HG02798 (cell line): ENCODE data around the gene ENDOD1.

Experiments used
- ATAC-seq: cut with Tn5 transposase; IDR thresholded peaks from one replicate; pipeline ENCODE4 v1.9.1; 2021; ENCODE audit warnings: mild to moderate bottlenecking; ENCODE audit not compliant: unreplicated experiment, poor library complexity

ENDOD1 gene

DNA sequence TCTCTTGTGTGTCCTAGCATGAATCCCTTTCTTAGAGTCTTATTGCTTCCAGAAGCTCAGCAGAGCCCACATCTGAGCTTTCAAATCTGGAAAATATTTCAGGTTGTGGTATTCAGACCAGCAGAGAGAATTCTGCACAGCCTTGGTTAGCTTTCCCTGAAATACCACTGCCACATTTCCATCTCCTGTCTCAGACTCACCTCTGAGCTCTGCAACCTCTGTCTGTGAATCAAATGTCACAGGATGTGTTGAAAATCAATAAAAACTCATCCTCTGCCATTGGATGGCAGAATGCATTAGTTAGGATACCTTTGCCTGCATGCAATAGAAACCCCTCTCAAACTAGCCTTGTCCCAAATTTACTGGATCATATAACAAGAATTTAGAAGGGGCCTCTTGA is 47.7 kb downstream of the ENDOD1 start:
- no peak for ATAC-seq

DNA sequence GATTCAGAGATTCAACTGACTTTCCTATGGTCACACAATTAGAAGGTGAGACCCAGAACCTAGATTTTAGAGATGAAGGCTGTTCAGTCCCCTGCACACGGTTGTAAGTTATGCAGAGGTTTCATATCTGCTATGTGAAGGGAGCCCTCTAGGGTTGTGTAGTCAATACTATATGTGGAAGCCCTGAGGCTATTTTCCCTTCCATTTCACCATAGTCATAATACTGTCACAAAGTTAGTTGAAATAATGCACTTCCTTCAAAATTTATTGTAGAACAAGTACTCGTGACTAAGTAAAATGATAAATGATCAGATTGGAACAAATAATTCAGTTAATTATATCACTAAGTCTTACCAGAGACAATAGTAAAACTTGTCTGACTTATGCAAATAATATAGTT is 48.8 kb downstream of the ENDOD1 start:
- ATAC-seq, result peak; percentile 82

DNA sequence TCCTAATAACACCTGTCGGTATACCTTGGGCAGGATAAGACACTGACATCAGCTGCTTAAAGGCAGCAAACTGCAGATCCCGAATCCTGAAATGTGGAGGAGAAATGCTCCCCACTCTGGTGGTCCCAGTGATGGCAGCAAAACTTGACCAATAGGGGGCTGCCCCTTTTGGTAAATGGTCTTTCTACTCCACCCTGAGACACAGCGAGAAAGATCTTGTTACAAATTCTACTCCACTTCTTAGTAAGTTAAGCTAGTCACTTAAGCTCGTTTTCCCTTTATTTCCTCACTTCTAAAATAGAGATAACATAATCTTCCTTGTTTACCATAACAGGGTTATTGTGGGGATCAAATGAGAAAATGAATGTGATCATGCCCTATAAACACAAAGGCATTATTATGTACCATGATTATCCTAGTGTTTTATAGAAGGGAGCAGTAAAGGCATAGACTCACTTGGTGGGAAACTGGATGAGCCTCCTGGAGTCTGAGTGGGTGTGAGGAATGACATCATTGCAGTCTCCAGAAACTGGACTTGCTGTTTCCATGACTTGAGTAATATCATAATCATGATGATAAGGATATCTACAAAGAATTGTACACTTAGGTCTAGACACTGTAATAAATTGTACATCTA is 50.9 kb downstream of the ENDOD1 start:
- ATAC-seq, result no peak

DNA sequence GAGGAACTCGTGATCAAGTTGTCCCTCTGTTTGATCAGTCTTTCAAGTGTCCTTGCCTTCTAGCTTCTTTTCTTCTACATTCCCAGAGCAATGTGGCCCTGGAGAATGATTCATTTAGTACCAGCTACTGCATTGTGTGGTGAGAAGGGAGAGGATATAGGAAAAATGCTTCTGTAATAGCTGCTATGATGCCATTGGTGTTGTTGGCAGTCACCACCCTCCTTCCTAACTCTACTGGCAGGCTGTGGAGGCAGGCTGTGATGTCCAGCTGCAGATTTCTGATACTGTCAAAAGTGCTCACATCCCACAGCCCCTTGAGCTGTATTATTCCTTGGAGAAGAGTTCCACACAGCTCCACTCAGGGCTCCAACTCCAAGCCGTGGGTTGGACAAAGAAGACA is 52.8 kb downstream of the ENDOD1 start:
- no peak for ATAC-seq

DNA sequence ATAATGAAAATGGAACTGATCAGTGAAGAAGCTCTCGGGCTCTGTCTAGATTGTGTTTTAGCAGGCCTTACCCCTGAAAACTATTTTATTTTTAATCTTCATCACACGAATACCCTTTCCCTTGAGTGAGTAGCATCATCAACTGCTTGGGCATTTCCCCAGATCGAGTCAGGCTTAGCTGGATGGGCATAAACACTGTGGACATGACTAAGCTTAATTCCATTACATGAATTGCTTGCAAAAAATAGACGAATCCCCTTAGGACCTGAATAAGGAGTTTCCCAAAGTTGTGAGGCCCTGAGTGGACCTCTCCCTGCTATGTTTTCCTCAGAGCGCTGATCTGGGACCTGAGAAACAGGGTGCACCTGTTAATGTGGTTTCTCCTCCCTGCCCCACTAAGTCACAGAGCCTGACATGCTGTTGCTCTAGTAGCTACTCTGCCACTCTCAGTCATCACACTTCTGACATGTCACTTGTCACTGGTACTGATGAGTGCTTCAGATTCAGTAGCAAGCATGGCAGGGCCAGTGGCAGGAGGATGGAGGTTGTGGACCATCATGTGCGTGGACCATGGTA is 53.5 kb downstream of the ENDOD1 start:
- ATAC-seq, result no peak

DNA sequence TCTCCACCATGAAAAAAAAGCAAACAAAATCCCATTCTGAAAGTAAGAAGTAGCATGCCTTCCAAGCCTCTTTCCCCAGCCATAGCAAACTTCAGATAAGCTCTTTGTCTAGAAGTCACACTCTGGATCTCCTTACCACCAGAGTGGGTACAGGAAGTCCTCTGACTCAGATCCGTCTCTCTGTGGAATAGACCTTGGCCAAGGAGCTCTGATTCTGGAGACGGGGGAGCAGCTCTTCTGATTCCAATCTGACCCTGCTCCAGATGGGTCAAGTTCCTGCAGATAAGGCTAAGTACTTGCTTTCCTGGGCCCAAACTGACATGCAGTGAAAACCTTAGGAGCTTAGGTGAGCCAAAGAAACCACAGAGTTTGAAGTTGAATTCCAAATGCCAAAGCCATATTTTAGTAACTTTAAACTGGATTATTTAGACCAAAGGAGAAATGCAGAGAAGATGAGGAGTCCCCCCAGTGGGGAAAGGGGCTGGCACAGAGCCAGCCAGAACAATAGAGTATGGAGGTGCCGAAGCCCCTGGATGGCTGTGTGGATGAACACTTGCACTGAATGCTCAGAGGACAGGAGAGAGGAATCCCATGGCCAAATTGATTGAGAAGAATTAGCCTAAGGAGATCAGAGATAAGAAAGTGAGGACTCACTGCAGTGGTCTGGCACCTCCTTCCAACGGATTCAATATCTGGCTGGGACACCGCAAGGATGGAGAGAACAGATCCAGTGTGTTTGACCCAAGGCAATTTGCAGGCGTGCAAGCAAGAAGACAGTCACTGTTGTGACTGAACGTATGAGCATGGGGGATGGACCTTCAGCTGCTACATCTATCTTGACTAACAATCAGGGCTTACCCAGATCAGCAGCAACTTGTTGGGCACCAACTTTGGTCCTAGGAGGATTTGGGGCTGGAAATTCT is 54.9 kb downstream of the ENDOD1 start:
- no peak for ATAC-seq

DNA sequence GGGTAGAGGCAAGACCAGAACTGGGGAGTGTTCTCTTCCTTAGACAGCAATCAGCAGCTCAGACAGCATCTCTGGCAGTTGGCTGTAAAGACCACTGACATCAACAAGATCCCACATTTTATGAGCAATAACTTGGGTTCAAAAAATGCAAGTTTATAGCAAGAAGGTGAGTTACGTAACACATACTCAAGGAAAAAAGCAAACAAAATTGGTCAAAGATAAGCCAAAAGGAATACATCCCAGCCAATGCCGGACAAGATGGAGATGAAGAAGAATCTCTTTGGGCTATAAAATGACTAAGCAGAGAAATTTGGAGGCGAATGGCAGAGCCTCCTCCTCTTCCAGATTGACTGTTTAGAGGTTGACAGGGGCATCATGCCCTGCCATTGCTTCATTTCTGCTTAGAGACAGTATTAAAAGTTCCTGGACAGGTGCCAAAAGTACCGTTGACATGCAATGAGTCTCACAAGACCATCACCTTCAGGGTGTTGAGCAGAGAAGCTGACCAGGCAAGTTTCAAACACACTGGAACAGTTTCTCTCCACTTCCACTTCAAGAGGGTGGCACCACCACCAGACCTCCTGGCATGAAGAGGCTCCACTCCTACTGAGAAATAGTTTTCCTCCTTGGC is 55.9 kb downstream of the ENDOD1 start:
- ATAC-seq, result no peak

DNA sequence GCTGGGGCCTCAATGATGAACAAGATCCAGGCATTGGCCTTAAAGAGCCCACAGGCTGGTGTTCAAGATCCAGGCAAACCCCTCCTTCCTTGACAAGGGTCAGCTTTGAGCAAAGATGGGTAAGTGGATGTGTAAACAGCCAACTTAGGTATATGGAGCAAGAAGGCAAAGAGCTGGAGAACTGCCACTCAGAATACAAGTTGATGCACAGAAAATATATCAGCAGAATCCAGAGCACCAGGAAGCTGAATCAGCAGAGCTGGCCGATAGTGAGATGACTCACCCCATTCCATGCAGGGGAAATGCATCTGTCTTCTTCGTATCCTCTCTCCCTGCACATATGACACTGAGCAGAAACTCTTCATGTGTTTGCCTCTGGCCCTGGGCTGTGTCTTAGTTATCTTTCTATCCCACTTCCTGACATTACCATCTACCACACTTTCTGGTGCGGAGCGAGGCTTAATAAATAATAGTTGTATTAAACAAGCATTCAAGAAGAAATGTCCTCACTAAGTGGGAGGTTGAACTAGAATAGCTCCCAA is 57.8 kb downstream of the ENDOD1 start:
- no peak for ATAC-seq

DNA sequence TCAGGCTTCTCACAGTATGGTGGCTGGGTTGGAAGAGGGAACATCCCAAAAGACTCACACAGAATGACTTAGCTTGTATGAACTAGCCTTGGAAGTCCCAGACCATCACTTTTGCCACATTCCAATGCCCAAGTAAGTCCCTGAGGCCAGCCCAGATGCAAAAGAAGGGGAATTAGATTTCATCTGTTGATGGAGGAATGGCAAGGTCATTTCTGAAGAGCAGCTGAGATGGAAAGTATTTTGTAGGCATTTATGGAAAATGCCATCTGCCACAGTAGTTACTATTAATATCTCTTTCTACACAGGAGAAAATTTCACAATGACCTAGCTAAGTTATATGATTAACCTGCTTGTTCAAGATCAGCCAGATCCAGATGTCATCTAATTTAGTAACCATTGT is 58.8 kb downstream of the ENDOD1 start:
- ATAC-seq, result no peak

DNA sequence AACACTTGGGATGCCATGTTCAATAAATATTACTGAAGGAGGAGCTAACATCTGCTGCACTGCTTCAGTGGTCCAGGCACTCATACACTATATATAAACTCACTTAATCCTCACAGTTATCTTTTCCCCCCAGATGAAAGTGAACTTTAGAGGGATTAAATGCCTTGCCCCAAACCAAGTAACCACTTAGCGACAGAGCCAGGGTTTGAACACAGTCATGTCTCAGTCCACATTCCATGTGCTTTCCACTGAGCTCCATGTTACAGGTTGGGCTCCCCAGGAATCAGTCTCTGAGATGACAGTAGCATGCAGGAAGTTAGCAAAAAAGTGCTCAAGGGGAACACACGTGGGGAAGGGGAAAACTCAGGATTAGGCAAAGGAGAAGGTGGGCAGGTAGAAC is 59.3 kb downstream of the ENDOD1 start:
- ATAC-seq, result no peak

DNA sequence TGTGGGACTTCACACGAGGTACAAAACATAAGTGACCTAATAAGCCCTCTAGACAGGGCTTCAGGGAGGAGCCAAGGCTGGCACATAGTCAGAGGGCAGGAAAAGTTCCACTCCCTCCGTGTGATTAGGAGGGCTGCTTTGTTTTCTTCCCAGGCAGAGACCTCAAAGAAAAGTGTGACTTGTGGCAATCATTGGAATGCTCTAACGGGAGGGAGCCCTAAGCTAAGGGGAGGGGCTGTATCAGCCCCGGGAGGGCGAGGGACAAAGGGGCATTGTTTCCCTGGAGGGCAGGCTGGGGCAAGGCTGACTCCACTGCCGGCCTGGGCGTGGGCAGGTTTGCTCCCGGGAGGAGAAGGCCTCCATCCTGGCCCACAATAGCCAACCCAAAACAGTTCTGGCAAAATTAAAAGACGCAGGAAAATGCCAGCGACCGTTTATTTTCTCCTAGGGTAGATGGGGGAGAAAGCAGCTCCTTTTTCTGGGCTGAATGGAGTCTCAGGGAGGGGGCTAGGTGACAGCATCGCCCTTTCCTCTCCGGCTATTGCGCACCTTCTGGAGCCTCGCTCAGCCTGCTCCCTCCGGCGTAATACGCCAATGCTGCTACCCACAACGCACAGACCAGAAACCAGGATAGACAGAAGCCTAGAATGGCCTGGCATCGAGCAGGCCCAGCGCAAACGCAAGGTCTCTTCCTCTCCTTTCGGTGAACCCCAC is 60.2 kb downstream of the ENDOD1 start:
- ATAC-seq, result no peak

DNA sequence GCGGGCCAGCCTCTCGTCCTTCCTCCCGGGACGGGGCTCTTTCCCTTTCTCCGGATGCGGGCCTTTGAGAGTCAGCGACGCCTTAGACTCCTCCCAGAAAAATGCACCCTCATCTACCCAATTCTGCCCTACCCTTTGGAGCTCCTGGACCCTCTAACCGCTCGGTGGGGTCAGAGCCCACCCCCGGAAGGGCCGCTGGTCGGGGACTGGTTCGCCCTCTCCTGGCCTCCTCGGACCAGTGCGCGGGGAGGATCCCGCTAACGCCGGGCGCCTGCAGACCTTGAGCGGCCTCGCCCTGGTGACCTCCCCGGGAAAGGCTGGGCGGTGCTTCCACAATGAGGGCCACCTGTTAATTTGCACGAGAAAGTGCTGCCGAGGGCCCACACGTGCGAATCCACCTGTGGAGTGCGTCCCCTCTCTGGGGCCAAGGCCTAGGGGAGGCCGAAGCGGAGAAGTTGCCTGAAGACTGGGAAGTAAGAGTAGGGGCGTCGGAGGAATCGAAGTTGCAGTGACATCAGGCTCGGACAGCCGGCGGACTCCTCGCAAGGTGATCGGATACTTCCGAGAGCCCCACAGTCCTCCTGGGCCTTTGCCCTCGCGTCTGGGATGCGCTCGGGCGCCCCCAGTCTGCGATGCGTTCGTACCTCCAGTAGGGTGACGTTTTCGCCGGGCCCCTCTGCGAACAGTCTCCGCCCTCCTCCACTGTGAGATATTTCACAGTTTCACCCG is 61.5 kb downstream of the ENDOD1 start:
- ATAC-seq, result peak; percentile 90

DNA sequence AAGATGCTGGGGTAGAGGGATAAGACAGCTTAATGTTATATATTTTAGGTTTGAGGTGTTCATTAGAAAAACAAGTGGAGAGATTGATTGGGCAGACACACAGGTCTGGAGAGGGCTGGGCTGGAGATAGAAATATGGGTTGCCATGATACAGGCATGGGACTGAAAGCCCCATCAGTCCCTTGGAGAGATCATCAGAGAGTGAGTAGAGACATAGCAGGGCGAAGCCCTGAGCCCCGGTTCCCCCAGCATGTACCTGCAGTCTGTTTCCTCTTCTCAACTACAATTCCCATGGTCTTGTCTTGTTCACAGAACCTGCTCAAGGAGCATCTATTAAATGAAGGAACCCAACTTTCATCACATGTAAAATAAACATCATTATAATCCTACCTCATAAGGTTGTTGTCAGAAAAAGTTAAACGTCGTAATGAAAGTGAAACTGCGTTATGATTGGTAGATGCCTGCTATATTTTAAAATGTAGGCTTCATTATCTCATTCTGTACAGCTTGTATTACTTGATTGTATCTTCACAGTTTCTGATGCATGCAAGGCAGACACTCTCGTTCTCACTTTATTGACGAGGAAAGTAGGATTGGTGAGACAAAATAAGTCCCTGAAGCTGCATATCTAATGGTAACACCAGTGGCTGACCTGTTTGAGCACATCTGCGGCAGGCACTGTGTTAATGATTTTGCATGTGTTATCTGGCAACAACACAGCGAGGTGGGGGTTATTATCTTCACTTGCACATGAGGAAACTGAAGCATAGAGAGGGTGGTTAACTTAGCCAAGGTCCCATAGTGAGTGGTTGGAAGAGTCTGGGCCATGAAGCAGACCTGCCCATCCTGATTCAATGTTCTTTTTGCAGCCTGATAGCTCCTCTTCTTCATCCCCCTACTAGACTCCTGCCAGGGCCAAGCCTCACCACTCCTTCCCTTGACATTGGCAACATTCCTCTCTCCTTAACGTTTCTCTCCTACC is 63.5 kb downstream of the ENDOD1 start:
- ATAC-seq, result no peak

DNA sequence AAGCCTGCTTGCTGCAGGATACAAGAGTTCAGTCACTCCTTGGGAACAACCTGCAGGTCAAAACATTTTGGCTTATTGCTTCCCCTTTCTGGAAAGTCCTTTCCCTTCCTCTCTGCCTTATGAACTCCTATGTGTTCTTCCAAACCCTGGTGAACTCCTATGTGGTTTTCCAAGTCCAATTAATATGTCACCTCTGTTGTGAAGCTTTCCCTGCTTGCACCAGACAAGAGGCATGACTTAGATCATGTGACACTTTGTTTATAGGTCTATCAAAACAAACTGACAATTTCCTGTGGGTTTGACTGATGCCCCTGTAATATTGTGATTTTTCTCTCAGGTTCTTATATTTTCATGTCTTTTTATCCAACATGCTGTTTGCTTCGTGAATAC is 64.2 kb downstream of the ENDOD1 start:
- no peak for ATAC-seq

DNA sequence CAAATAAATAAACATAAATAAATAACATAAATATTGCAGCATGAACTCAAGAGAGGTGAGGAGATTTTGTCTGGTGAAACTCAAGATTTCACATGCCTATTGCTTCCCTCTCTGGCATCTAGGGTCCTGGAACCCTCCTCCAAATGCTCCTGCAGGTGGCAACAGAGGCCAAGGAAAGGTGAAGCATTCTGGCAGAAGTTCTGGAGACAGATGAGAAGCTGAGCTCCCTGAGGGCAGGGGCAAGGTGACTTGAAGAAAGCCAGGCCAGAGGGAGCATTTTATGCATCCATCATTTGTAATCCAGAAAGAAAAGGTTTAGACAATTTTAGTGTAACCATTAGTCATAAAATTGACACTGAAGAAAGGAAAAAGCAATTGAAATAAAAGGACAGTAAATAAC is 64.9 kb downstream of the ENDOD1 start:
- no peak for ATAC-seq

DNA sequence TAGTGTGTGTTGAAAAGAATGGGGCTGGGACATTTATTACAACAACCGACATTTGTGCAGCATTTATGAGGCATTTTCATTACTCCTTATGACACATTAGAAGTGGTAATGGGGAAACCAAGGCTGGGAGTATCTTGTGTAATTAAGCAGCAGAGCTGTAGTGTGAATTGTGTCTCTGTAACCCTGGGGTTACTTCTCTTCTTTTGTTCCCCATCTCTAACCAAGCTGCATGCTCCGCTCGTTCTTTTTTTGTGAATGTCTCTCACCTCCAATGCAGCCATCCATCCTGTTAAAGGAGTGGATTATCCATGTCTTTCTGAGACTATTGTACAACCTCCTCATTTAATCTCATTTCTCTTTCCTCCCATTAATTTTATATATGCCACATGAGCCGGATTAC is 65.7 kb downstream of the ENDOD1 start:
- ATAC-seq, result no peak

DNA sequence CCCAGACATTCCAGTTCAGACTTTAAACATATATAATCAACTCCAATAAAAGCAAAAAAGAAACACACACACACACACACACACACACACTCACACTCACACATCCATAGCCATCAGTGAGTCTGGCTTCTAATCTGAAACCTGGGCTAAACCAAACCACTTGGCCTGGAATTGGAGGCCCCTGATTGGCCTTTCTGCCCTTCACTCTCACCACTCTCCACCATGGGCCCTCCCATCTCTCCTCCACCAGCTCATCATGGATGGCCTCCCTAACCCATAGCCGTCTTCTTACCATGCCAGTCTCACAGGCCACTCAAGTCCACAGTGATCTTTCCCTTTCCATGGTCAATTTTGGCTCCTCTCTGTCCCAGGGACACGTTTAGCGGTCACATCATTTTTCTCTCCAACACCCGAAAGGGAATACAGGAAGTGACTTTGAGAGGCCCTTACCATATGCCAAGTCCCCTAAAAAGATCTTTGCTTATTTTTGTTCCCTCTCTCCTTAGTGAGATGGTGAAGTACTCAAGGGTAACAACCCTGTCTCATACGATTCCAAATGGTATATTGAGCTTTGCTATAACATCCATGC is 66.6 kb downstream of the ENDOD1 start:
- no peak for ATAC-seq

DNA sequence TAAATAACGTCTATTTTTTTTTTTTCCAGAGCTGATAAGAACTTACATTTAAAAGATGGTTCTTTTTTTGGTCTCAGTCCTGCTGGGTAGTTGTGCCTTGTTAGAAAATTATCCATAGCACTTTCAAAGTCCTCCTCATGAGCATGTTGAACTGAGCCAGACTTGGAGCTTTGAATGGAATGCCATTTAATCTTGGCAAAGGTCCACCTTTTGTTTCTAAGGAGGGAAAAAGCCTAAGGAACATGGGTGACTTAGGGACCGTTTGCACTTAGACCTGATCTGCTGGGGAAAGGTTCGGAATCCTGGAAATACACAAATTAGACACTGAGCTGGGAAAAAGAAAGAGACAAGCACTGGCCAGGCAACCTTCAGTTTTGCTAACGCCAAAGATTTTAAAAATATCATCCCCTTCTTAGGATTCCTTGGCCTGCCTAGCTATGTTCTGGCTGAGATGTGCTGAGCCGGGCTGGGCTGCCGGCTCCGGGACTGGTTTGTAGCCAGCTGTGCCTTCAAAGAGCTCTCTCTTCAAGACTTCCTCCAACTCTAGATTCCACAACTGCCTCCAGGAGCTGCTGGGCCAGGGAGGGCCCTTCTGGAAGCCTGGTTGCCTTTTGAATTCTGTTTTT is 67.4 kb downstream of the ENDOD1 start:
- no peak for ATAC-seq
